Measurements from ENCODE around the gene LRMDA. TPM values are rescaled to one million over a fixed set of nuclear protein-coding genes. Genes with fewer than 3 reads are reported as not detected.

The LRMDA gene
- polyA plus RNA-seq, 2 of the 4 experiments (the other 2 are of a cell fraction) = 4.6 to 5.2 TPM

- H3K27ac ChIP-seq = no peak overlapping the region
- no peaks in the 10 kb centered on the region for H3K9me3 ChIP-seq
- no peak for ATAC-seq
- ChIA-PET POLR2A (no interaction called here), CTCF (no interaction called here)
- TF ChIP-seq HOXB13 (CRISPR knock-in tag; IDR thresholded peaks at IDR 0.05; ENCODE audit: low read depth) (no peak), KDM5A (IDR thresholded peaks at IDR 0.05) (no peak), JUN (IDR thresholded peaks at IDR 0.05) (no peak), FOSL2 (IDR thresholded peaks at IDR 0.05) (no peak), FOSL2 (CRISPR knock-in tag; IDR thresholded peaks at IDR 0.05) (no peak), REST (IDR thresholded peaks at IDR 0.05) (no peak)
- H3K4me2 ChIP-seq = no peak overlapping the region
- no peak for FAIRE-seq
- no peaks in the 10 kb centered on the region for H3K4me1 ChIP-seq
- DNase-seq (ENCODE audit: low read depth in 1 of 2, low spot score in 1 of 2) = no peak
- 77% methylated on average over 2 of the region's 2 CpGs for WGBS (ENCODE audit: missing lambda C conversion rate)
- H3K4me3 ChIP-seq = no peak overlapping the region
Measured at GRCh38 chr10:75542084-75542483, 110.7 kb downstream of the LRMDA start.

- Histone ChIP-seq H3K4me2 (no peak overlapping the region), H3K4me1 (no peaks in the 10 kb centered on the region), H3K27ac (no peak overlapping the region), H3K9me3 (no peaks in the 10 kb centered on the region), H3K4me3 (no peak overlapping the region)
- ChIA-PET POLR2A (no interaction called here), CTCF (no interaction called here)
- DNase-seq (ENCODE audit: low read depth in 1 of 2, low spot score in 1 of 2) = no peak
- 82% methylated on average over 7 of the region's 7 CpGs for WGBS (ENCODE audit: missing lambda C conversion rate)
- FAIRE-seq = no peak
- TF ChIP-seq FOXS1 (CRISPR knock-in tag; IDR thresholded peaks at IDR 0.05) (no peak), GATA3 (IDR thresholded peaks at IDR 0.05; ENCODE audit: borderline replicate concordance) (no peak), KDM5A (IDR thresholded peaks at IDR 0.05) (no peak), ELK1 (IDR thresholded peaks at IDR 0.05; ENCODE audit: low read depth, low read length) (no peak), NR3C1 (IDR thresholded peaks at IDR 0.05) (no peak), ZC3H11A (IDR thresholded peaks at IDR 0.05) (no peak), POLR2AphosphoS2 (conservative IDR thresholded peaks at IDR 0.05; ENCODE audit: low read length) (no peak), RFX5 (IDR thresholded peaks at IDR 0.05) (no peak), RARB (CRISPR knock-in tag; IDR thresholded peaks at IDR 0.05) (no peak), BCL3 (IDR thresholded peaks at IDR 0.05) (no peak), HOXB13 (CRISPR knock-in tag; IDR thresholded peaks at IDR 0.05; ENCODE audit: low read depth) (no peak), HDAC2 (IDR thresholded peaks at IDR 0.05) (no peak)
- ATAC-seq = no peak
Measured at GRCh38 chr10:75542906-75543305, 111.5 kb downstream of the LRMDA start.

GRCh38 chr10:75544386-75544785 is 113.0 kb downstream of the LRMDA start:
- Histone ChIP-seq H3K4me3 (no peak overlapping the region), H3K4me1 (no peaks in the 10 kb centered on the region), H3K27ac (no peak overlapping the region), H3K9me3 (no peaks in the 10 kb centered on the region), H3K4me2 (no peak overlapping the region)
- POLR2A ChIA-PET = no interaction called here
- ATAC-seq = no peak
- no peak for DNase-seq (ENCODE audit: low read depth in 1 of 2, low spot score in 1 of 2)
- CTCF ChIA-PET = interaction anchor here (0.7 to 1.3 kb wide), 2 partner anchors 24 to 149 kb away, joined by 3 read pairs; no protein-coding TSS in a partner anchor
- 41% methylated on average over 2 of the region's 2 CpGs for WGBS (ENCODE audit: missing lambda C conversion rate)
- TF ChIP-seq KDM1A (IDR thresholded peaks at IDR 0.05; ENCODE audit: low read depth) = no peak
- TF ChIP-seq FOSL2 (IDR thresholded peaks at IDR 0.05) = no peak
- no peak for TF ChIP-seq FOSL2 (CRISPR knock-in tag; IDR thresholded peaks at IDR 0.05)
- no peak for TF ChIP-seq MAX (IDR thresholded peaks at IDR 0.05)
- TF ChIP-seq REST (IDR thresholded peaks at IDR 0.05) = no peak
- no peak for TF ChIP-seq ATOH8 (CRISPR knock-in tag; IDR thresholded peaks at IDR 0.05; ENCODE audit: low read depth)
- TF ChIP-seq RAD21 (conservative IDR thresholded peaks at IDR 0.05 in 1 of 2, IDR thresholded peaks at IDR 0.05 in 1 of 2) = no peak
- TF ChIP-seq HDAC2 (IDR thresholded peaks at IDR 0.05) = no peak
- no peak for FAIRE-seq

Measured in A549 (cell line).